PFSK-1 (cell line): ENCODE results near the gene RUNX2.

Source experiments
- POLR2AphosphoS5 ChIP-seq: IDR thresholded peaks from 2 replicates; pipeline ENCODE4 v1.6.1; 2012; ENCODE audit warnings: low read depth, mild to moderate bottlenecking, control low read depth, low read length, moderate library complexity
- REST ChIP-seq, 2 experiments: IDR thresholded peaks; 2 replicates each; pipeline versions ENCODE4 v1.6.1 to v1.8.0; 2011 to 2012; ENCODE audit warnings: low read depth in 2 of 2, low read length in 2 of 2, control low read depth in 1 of 2, inconsistent platforms in 1 of 2, mild to moderate bottlenecking in 1 of 2, moderate library complexity in 1 of 2; ENCODE audit not compliant: insufficient read depth in 1 of 2
- SIN3A ChIP-seq: IDR thresholded peaks from 2 replicates; pipeline ENCODE4 v1.6.1; 2012; ENCODE audit warnings: mild to moderate bottlenecking, low read length, moderate library complexity, borderline replicate concordance; ENCODE audit not compliant: insufficient read depth
- TAF1 ChIP-seq: IDR thresholded peaks from 2 replicates; pipeline ENCODE4 v1.6.1; 2012; ENCODE audit warnings: low read length, control low read depth, borderline replicate concordance; ENCODE audit not compliant: insufficient read depth

GRCh38 chr6:45607798-45608197 lies 279.7 kb downstream of the RUNX2 start:
- TF ChIP-seq POLR2AphosphoS5, result no peak
- TF ChIP-seq REST (IDR thresholded peaks at IDR 0.05; ENCODE audit: insufficient read depth in 1 of 2, low read depth in 2 of 2, low read length in 2 of 2), result no peak
- TF ChIP-seq TAF1, result no peak
- no peak for TF ChIP-seq SIN3A
